ENCODE measurements around the gene TOM1L2. TPM values are rescaled to one million over a fixed set of nuclear protein-coding genes. Genes with fewer than 3 reads are reported as not detected.
A peak's percentile ranks its signal among the peaks of the same experiment; 100 is the strongest.

TOM1L2 gene
- total and polyA plus RNA-seq, 2 of the 4 experiments (the other 2 are of a cell fraction), result 34.4 to 51.7 TPM

DNA sequence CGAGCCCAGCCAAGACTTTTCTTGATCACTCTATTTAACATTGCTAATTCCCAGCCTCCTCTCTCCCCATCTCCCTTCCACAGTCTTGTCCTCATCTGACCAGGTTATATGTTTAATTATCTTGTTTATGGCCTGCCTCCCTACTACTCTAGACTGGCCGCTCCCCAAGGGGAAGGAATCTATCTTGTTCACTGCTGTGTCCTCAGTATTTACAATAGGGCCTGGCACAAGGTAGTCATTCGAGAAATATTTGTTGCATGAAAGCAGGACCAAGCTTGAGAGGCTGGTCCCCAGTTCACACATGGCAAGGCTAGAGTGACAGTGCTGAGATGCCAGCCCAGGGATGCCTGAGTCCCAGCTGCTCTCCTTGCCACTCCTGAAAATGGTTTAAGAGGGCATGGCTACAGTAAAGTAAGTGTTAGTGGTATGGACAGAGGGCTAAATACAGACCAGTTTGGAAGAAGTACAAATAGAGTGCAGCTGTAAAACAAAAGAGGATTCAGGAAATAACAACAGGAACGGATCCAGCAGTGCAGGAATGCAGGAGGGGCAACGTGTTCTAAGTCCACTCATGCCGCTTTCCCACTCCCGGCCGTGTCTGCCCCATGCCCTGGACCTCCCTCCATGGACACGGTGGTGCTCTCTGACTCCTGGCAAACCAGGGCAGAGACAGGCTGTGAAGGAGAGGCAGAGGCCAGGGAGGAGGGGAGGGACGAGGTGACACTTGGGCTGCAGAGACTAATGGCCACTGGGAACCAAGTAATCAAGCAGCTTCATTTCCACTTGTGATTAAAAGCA is 65.6 kb downstream of the TOM1L2 start:
- Histone ChIP-seq H2BK15ac (ENCODE audit: low read depth, low read length) (peak overlapping the region; percentile 70; the same call in 1 of the 3 replicates), H3K23ac (ENCODE audit: low read depth, low read length) (peak overlapping the region; percentile 55), H2BK5ac (ENCODE audit: low read depth, low read length, poor library complexity, severe bottlenecking) (no peak overlapping the region), H3K18ac (ENCODE audit: low read depth, low read length) (no peak overlapping the region), H3K27ac (ENCODE audit: insufficient read depth, low read length) (no peak overlapping the region; the same call in 1 of the 2 replicates), H3K4ac (ENCODE audit: low read depth, low read length) (peak overlapping the region; percentile 71), H2AFZ (replicated peaks; ENCODE audit: low read length, poor library complexity) (peak overlapping the region; percentile 36), H2BK20ac (ENCODE audit: low read depth, low read length) (no peak overlapping the region), H3K9me1 (ENCODE audit: insufficient read depth, low read length) (peaks cover 36% of the 10 kb centered on the region), H3K27me3 (ENCODE audit: control insufficient read depth, insufficient read depth, low read length) (no peaks in the 10 kb centered on the region), H2BK120ac (ENCODE audit: low read depth, low read length) (0 out of 2 replicates have a peak overlapping the region, but pooled peaks have one; percentile 21), H4K8ac (ENCODE audit: low read depth in 2 of 2, low read length in 2 of 2) (peak overlapping the region in 1 of 2 experiments; percentile 7; a peak in 1 of 4 replicates), H3K79me1 (ENCODE audit: low read depth in 1 of 2, low read length in 2 of 2) (peaks cover 12 to 44% of the 10 kb centered on the region in 2 experiments), H3K14ac (replicated peaks; ENCODE audit: low read depth, low read length) (peak overlapping the region; percentile 43), H4K91ac (ENCODE audit: insufficient read depth, low read depth, low read length) (no peak overlapping the region; the same call in 1 of the 2 replicates), H3K9ac (ENCODE audit: low read depth, low read length) (no peak overlapping the region), H3K9me3 (ENCODE audit: control insufficient read depth, insufficient read depth, low read length) (no peaks in the 10 kb centered on the region), H3K4me3 (ENCODE audit: insufficient read depth, low read depth, low read length) (no peak overlapping the region), H3K4me2 (ENCODE audit: low read depth, low read length) (no peak overlapping the region), H3K4me1 (ENCODE audit: control insufficient read depth, insufficient read depth, low read length) (peaks cover 12% of the 10 kb centered on the region), H2AK5ac (ENCODE audit: low read depth, low read length) (peak overlapping the region; percentile 5; the same call in 1 of the 2 replicates), H2AK9ac (replicated peaks; ENCODE audit: low read depth, low read length, poor library complexity) (no peak overlapping the region), H4K20me1 (ENCODE audit: insufficient read depth, low read length) (no peaks in the 10 kb centered on the region), H3K56ac (ENCODE audit: extremely low read depth, insufficient read depth, low read length) (no peak overlapping the region), H3K36me3 (ENCODE audit: control insufficient read depth, insufficient read depth, low read length) (peaks cover 4% of the 10 kb centered on the region), H4K5ac (ENCODE audit: low read depth, low read length) (no peak overlapping the region)
- dilution Hi-C loops (cut with HindIII; ENCODE audit: low sequenced_read_pairs, unreplicated experiment) (no loop called here), in situ Hi-C loops (cut with MboI; ENCODE audit: low sequenced_read_pairs) (no loop called here), intact Hi-C loops (cut with micrococcal nuclease) (no loop called here)
- ChIA-PET POLR2A (ENCODE audit: unreplicated experiment) (no interaction called here), CTCF (no interaction called here)
- no TSS peak for BruUV-seq (replicated peaks)
- ATAC-seq (ENCODE audit: low read depth), result peak; percentile 51
- 48% methylated on average over 6 of the region's 10 CpGs; no CpG with 5 or more reads in 1 of the 2 experiments for WGBS, 2 experiments (ENCODE audit: extremely low coverage in 2 of 2, insufficient read length in 1 of 2)
- no peak for DNase-seq
- TF ChIP-seq, protein P1, sequence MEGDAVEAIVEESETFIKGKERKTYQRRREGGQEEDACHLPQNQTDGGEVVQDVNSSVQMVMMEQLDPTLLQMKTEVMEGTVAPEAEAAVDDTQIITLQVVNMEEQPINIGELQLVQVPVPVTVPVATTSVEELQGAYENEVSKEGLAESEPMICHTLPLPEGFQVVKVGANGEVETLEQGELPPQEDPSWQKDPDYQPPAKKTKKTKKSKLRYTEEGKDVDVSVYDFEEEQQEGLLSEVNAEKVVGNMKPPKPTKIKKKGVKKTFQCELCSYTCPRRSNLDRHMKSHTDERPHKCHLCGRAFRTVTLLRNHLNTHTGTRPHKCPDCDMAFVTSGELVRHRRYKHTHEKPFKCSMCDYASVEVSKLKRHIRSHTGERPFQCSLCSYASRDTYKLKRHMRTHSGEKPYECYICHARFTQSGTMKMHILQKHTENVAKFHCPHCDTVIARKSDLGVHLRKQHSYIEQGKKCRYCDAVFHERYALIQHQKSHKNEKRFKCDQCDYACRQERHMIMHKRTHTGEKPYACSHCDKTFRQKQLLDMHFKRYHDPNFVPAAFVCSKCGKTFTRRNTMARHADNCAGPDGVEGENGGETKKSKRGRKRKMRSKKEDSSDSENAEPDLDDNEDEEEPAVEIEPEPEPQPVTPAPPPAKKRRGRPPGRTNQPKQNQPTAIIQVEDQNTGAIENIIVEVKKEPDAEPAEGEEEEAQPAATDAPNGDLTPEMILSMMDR (conservative IDR thresholded peaks at IDR 0.05; ENCODE audit: low read depth, low read length), result no peak
- TF ChIP-seq MAFK (IDR thresholded peaks at IDR 0.05; ENCODE audit: low read depth, low read length) (no peak), POLR2A (IDR thresholded peaks at IDR 0.05; ENCODE audit: low read depth, low read length) (no peak), BHLHE40 (IDR thresholded peaks at IDR 0.05; ENCODE audit: low read depth, low read length) (no peak), CEBPB (IDR thresholded peaks at IDR 0.05; ENCODE audit: low read depth, low read length) (no peak), FOS (IDR thresholded peaks at IDR 0.05; ENCODE audit: low read depth, low read length) (no peak), SMC3 (IDR thresholded peaks at IDR 0.05; ENCODE audit: low read depth, low read length) (no peak), CHD1 (IDR thresholded peaks at IDR 0.05; ENCODE audit: low read depth, low read length) (no peak), NFE2L2 (IDR thresholded peaks at IDR 0.05; ENCODE audit: low read depth, low read length) (no peak), MAZ (IDR thresholded peaks at IDR 0.05; ENCODE audit: borderline replicate concordance, low read depth, low read length) (no peak), RFX5 (IDR thresholded peaks at IDR 0.05; ENCODE audit: low read depth, low read length) (no peak), RAD21 (IDR thresholded peaks at IDR 0.05; ENCODE audit: low read length) (no peak), RCOR1 (IDR thresholded peaks at IDR 0.05; ENCODE audit: insufficient replicate concordance, low read length) (no peak)
- TF ChIP-seq, protein P2, sequence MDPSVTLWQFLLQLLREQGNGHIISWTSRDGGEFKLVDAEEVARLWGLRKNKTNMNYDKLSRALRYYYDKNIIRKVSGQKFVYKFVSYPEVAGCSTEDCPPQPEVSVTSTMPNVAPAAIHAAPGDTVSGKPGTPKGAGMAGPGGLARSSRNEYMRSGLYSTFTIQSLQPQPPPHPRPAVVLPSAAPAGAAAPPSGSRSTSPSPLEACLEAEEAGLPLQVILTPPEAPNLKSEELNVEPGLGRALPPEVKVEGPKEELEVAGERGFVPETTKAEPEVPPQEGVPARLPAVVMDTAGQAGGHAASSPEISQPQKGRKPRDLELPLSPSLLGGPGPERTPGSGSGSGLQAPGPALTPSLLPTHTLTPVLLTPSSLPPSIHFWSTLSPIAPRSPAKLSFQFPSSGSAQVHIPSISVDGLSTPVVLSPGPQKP (IDR thresholded peaks at IDR 0.05; ENCODE audit: borderline replicate concordance, low read depth, low read length), result no peak
- TF ChIP-seq, protein P3, sequence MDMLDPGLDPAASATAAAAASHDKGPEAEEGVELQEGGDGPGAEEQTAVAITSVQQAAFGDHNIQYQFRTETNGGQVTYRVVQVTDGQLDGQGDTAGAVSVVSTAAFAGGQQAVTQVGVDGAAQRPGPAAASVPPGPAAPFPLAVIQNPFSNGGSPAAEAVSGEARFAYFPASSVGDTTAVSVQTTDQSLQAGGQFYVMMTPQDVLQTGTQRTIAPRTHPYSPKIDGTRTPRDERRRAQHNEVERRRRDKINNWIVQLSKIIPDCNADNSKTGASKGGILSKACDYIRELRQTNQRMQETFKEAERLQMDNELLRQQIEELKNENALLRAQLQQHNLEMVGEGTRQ (IDR thresholded peaks at IDR 0.05; ENCODE audit: low read depth, low read length), result no peak

All from IMR-90 (cell line).